GM23248 (cell line): ENCODE data around the gene THSD4. TPM values are rescaled to one million over a fixed set of nuclear protein-coding genes. Genes with fewer than 3 reads are reported as not detected.

Source experiments
- DNase-seq: peaks from one replicate; pipeline ENCODE4 v3.0.0-alpha.2; 2015
- H2AFZ ChIP-seq: fragments of 200-600 bp; sonication (generic); 2 replicates; pipeline ENCODE4 v1.6.1; 2016; ENCODE audit warnings: antibody characterized with exemption
- H3F3A ChIP-seq: fragments of 200-600 bp; sonication (generic); 2 replicates; pipeline ENCODE4 v1.6.1; 2016; ENCODE audit warnings: mild to moderate bottlenecking, antibody characterized with exemption, mixed run types; ENCODE audit not compliant: insufficient read depth
- H3K27ac ChIP-seq: fragments of 200-600 bp; sonication (generic); 2 replicates; pipeline ENCODE4 v1.5.1; 2016; ENCODE audit warnings: mild to moderate bottlenecking
- H3K27me3 ChIP-seq: fragments of 200-600 bp; sonication (generic); replicated peaks from 2 replicates; pipeline ENCODE4 v1.6.1; 2016; ENCODE audit warnings: mild to moderate bottlenecking; ENCODE audit not compliant: insufficient read depth
- H3K36me3 ChIP-seq: fragments of 200-600 bp; sonication (generic); 2 replicates; pipeline ENCODE4 v1.6.1; 2016; ENCODE audit warnings: low read depth, mild to moderate bottlenecking
- H3K4me1 ChIP-seq: fragments of 200-600 bp; sonication (generic); 2 replicates; pipeline ENCODE4 v1.6.1; 2016; ENCODE audit warnings: mild to moderate bottlenecking; ENCODE audit not compliant: insufficient read depth
- H3K4me2 ChIP-seq: fragments of 200-600 bp; sonication (generic); one replicate; pipeline ENCODE4 v1.6.1; 2016; ENCODE audit warnings: mild to moderate bottlenecking; ENCODE audit not compliant: unreplicated experiment
- H3K4me3 ChIP-seq: fragments of 200-600 bp; sonication (generic); 2 replicates; pipeline ENCODE4 v1.5.1; 2016; ENCODE audit warnings: mild to moderate bottlenecking
- H3K79me2 ChIP-seq: fragments of 200-600 bp; sonication (generic); 2 replicates; pipeline ENCODE4 v1.6.1; 2016; ENCODE audit warnings: mild to moderate bottlenecking; ENCODE audit not compliant: insufficient read depth
- H3K9ac ChIP-seq: fragments of 200-600 bp; sonication (generic); 2 replicates; pipeline ENCODE4 v1.6.1; 2016; ENCODE audit warnings: mild to moderate bottlenecking
- H3K9me2 ChIP-seq: fragments of 200-600 bp; sonication (generic); 2 replicates; pipeline ENCODE4 v1.6.1; 2016; ENCODE audit warnings: mixed run types, mild to moderate bottlenecking, moderate library complexity; ENCODE audit not compliant: insufficient read depth
- H3K9me3 ChIP-seq: fragments of 200-600 bp; sonication (generic); one replicate; pipeline ENCODE4 v1.6.1; 2017; ENCODE audit warnings: low read depth
- H4K20me1 ChIP-seq: fragments of 200-600 bp; sonication (generic); 2 replicates; pipeline ENCODE4 v1.6.0; 2016; ENCODE audit not compliant: insufficient read depth
- EZH2 ChIP-seq: fragments of 200-600 bp; sonication (generic); IDR thresholded peaks from 2 replicates; pipeline ENCODE4 v1.6.1; 2018; ENCODE audit warnings: antibody characterized with exemption, mild to moderate bottlenecking; ENCODE audit not compliant: insufficient read depth, poor library complexity, severe bottlenecking
- EZH2phosphoT487 ChIP-seq: fragments of 200-600 bp; sonication (generic); IDR thresholded peaks from 2 replicates; pipeline ENCODE4 v1.6.1; 2018; ENCODE audit warnings: antibody characterized with exemption, moderate library complexity, mild to moderate bottlenecking, low read depth; ENCODE audit not compliant: insufficient read depth
- WGBS, 2 experiments: methylation state at CpG; one replicate each; pipeline ENCODE4 v1.1.6; 2015 to 2017; ENCODE audit warnings: low lambda C conversion rate in 2 of 2, low coverage in 1 of 2; ENCODE audit errors: missing lambda C conversion rate in 2 of 2; 5-methylcytosine and 5-hydroxymethylcytosine counted together
- in situ Hi-C: fragments of 300-500 bp; cut with MboI; formaldehyde crosslinking; loops from 2 replicates; pipeline ENCODE4 v1.15.0; 2020
- polyA plus RNA-seq: library from polyadenylated mRNA; unstranded; fragments of >200 nt; fragmentation: Nextera tagmentation; extraction: Ambion mirVana; gene quantifications from 2 replicates; pipeline ENCODE4 v1.2.1, GENCODE V29; 2016
- total RNA-seq: library from RNA; depleted of rRNA; stranded (reverse); fragments of >200 nt; shearing (Covaris generic); gene quantifications from 2 replicates; pipeline ENCODE4 v1.2.3, GENCODE V29; 2014

The THSD4 gene
- total and polyA plus RNA-seq, 2 experiments from 2014 or later: 14.2 to 58.9 TPM

DNA sequence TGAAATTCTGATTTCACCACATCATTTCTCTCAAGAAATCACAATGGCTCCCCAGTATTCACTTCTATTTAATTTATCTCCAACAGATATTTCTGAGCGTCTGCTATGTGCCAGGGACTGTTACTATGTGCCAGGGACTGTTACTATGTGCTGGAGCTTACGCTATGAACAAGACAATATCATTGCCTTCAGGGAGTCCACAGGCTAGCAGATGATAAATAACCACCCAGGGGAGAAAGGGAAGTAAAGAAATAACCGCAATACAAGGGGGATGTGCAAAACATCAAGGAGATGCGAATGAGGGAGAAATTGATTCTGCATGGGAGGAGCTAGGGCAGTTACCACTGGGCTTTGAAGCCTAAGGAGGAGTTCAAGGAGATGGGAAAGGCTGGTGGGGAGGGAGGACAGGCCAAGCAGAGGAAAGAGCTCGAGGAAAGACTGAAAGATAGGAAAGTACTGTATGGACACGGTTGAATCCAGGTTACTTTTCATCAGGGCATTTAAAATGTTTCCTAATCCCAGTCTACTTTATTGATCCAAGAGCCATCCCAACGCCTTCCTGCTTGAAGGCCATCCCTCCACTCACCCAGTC lies 2.5 kb downstream of the THSD4 start:
- H3K79me2 ChIP-seq: peaks cover 67% of the 10 kb centered on the region
- in situ Hi-C loops: no loop called here

DNA sequence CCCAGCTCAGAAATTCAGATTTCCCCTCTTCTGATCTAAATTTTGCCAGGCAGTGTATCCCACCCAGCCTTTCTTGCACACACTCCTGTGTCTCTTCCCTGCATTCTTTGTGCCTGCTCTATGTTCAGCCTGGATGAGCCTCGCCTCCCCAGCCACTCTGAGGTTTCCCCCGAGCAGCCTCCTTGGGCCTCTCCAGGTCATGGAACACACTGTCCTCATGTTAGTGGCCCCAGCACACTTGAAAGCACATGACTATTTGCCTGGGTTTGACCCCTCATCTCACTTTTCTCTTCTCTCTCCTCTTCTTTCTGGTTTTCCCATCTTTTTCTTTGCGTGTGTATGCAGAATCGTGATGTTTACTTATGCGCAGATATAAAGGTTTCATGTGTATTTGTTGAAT lies 3.1 kb downstream of the THSD4 start:
- no peaks in the 10 kb centered on the region for H3K27me3 ChIP-seq
- H3K4me2 ChIP-seq: no peak overlapping the region
- no peak overlapping the region for H3K4me3 ChIP-seq
- H3K9me3 ChIP-seq: no peaks in the 10 kb centered on the region
- in situ Hi-C loops: no loop called here
- no peak overlapping the region for H2AFZ ChIP-seq
- H3K9me2 ChIP-seq: no peaks in the 10 kb centered on the region
- DNase-seq: no peak
- peaks cover 73% of the 10 kb centered on the region for H3K79me2 ChIP-seq
- TF ChIP-seq EZH2 (no peak), EZH2phosphoT487 (no peak)
- H4K20me1 ChIP-seq: no peaks in the 10 kb centered on the region
- no peak overlapping the region for H3K27ac ChIP-seq
- H3K36me3 ChIP-seq: no peaks in the 10 kb centered on the region
- WGBS, 2 experiments: 97 to 99% methylated on average over 5 of the region's 5 CpGs
- H3K4me1 ChIP-seq: 0 out of 2 replicates have a peak, but pooled peaks cover 6% of the 10 kb centered on the region
- H3F3A ChIP-seq: no peaks in the 10 kb centered on the region
- no peak overlapping the region for H3K9ac ChIP-seq

More for the DNA sequence above, 2.5 kb downstream of the THSD4 start:
- no peaks in the 10 kb centered on the region for H3K36me3 ChIP-seq
- no peaks in the 10 kb centered on the region for H3F3A ChIP-seq
- 78 to 88% methylated on average over 7 of the region's 7 CpGs for WGBS, 2 experiments
- H3K9me2 ChIP-seq: no peaks in the 10 kb centered on the region
- H3K9me3 ChIP-seq: no peaks in the 10 kb centered on the region
- H3K27me3 ChIP-seq: no peaks in the 10 kb centered on the region
- H2AFZ ChIP-seq: no peak overlapping the region
- DNase-seq: no peak
- H3K27ac ChIP-seq: no peak overlapping the region
- H3K4me3 ChIP-seq: peak overlapping the region; percentile 91; the same call in 1 of the 2 replicates
- H3K4me2 ChIP-seq: peak overlapping the region; percentile 25
- no peak overlapping the region for H3K9ac ChIP-seq
- 0 out of 2 replicates have a peak, but pooled peaks cover 6% of the 10 kb centered on the region for H3K4me1 ChIP-seq
- no peaks in the 10 kb centered on the region for H4K20me1 ChIP-seq
- TF ChIP-seq EZH2: no peak
- TF ChIP-seq EZH2phosphoT487: no peak

DNA sequence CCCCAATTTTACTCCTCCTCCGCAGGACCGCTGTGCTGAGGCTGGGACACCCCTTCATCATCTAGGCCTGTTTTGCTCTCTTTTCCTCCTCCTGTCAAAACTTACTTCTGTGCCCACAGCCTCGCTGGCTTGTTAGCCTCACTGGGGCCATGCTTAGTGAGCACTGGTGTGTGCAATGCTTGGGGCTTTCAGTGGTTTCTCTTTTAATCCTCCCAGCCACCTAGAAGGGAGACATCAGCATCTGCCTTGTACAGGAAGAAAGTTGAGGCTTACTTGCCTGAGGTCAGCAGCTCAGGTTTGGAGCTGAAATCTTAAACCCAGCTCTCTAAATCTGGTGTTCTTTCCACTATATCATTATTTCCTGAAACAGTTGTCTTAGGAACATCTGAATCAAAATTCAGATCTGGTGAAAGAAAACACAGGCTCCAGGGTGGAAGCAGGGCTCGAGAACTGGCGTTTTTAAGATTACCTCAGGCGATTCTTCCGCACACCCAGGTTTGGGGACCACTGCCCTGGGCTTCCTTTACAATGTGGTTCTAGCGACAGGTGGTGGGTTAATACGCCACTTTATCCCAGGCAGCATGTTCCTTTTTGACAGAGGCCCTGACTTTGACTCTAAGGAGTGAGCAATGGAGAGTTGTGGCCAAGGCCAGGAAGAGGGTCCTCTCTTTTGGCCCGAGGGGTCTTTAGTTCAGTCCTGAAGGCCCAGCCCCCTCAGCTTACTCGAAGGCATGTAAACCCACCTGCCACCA lies 3.8 kb downstream of the THSD4 start:
- H3K9me3 ChIP-seq: no peaks in the 10 kb centered on the region
- H4K20me1 ChIP-seq: 0 out of 2 replicates have a peak, but pooled peaks cover 3% of the 10 kb centered on the region
- no peaks in the 10 kb centered on the region for H3F3A ChIP-seq
- H3K27me3 ChIP-seq: no peaks in the 10 kb centered on the region
- no peaks in the 10 kb centered on the region for H3K9me2 ChIP-seq
- in situ Hi-C loops: no loop called here
- H3K4me2 ChIP-seq: no peak overlapping the region
- H3K36me3 ChIP-seq: no peaks in the 10 kb centered on the region
- DNase-seq: no peak
- H3K79me2 ChIP-seq: peaks cover 80% of the 10 kb centered on the region
- WGBS, 2 experiments: 90 to 92% methylated on average over 11 of the region's 11 CpGs
- H3K4me1 ChIP-seq: 0 out of 2 replicates have a peak, but pooled peaks cover 6% of the 10 kb centered on the region
- no peak overlapping the region for H3K9ac ChIP-seq
- H2AFZ ChIP-seq: no peak overlapping the region
- H3K27ac ChIP-seq: no peak overlapping the region
- H3K4me3 ChIP-seq: no peak overlapping the region
- TF ChIP-seq EZH2phosphoT487 (no peak), EZH2 (no peak)

DNA sequence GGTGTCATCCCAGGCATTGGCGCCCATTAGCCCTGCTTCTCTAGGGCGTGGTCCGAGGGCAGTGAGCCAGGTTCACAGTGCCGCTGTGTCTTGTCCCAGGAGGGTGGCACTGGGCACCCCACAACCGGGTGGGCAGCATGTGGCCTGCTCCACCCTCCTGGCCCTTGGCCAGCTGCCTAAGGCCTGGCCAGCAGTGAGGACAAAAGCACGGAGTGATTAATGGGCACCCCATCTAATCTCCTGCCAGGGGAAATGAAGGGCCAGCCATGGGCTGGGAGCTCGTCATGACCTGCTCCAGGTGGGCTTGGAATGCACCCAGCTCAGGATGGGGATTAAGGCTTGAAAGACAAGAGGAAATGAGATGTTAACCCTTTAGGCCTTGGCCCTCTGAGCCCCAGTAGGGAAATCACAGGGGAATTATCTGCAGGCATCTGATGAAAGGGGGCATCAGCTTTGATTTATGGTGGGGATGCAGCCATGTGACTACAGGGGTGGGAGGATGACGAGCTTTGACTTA lies 5.2 kb downstream of the THSD4 start:
- H3K36me3 ChIP-seq: no peaks in the 10 kb centered on the region
- H3K27me3 ChIP-seq: no peaks in the 10 kb centered on the region
- no peak overlapping the region for H2AFZ ChIP-seq
- no peaks in the 10 kb centered on the region for H3F3A ChIP-seq
- whole genome bisulfite sequencing, 2 experiments: 75 to 84% methylated on average over 8 of the region's 8 CpGs
- H3K4me1 ChIP-seq: 0 out of 2 replicates have a peak, but pooled peaks cover 6% of the 10 kb centered on the region
- no peak for TF ChIP-seq EZH2phosphoT487
- TF ChIP-seq EZH2: no peak
- no peaks in the 10 kb centered on the region for H3K9me2 ChIP-seq
- in situ Hi-C loops: no loop called here
- no peaks in the 10 kb centered on the region for H3K9me3 ChIP-seq
- H3K4me2 ChIP-seq: no peak overlapping the region
- no peak overlapping the region for H3K4me3 ChIP-seq
- 0 out of 2 replicates have a peak, but pooled peaks cover 3% of the 10 kb centered on the region for H4K20me1 ChIP-seq
- DNase-seq: no peak
- H3K79me2 ChIP-seq: peaks cover 93% of the 10 kb centered on the region
- no peak overlapping the region for H3K27ac ChIP-seq
- H3K9ac ChIP-seq: no peak overlapping the region
